ENCODE results near the gene PUM1.

Gene PUM1

DNA sequence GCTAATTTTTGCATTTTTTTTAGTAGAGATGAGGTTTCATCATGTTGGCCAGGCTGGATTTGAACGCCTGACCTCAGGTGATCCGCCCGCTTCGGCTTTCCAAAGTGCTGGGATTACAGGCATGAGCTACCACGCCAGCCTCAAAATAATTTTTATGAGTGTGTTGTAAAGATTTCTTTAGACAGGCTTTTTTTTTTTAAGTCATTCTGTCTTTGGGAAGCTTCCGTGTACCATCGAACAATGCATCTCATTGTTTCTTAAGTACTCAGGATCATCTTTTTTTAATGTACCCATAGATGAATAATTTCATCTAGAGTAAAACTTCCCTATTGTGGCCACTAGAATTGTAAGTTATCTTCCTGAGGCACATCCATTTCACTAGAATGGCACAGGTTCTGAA is 137.3 kb downstream of the PUM1 start:
- no peak for DNase-seq

DNA sequence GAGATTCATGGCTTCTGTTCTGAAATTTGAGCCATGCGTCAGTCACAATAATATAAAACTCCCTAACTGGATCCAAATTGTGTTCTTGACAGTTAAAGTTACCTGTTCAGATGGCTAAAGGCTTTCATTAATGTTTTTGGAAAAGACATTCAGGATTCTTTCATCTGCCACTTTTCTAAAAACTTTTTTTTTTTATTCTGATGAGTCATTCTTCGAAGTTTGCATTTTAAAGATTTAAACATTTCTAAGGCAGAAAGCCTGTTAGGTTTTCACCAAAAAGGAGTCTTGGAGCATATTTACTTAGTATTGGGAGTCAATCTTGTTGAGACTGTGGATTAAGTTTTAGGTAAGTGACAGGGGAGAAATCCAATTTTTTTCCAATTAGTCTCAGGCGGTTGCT is 138.1 kb downstream of the PUM1 start:
- no peak for DNase-seq

DNA sequence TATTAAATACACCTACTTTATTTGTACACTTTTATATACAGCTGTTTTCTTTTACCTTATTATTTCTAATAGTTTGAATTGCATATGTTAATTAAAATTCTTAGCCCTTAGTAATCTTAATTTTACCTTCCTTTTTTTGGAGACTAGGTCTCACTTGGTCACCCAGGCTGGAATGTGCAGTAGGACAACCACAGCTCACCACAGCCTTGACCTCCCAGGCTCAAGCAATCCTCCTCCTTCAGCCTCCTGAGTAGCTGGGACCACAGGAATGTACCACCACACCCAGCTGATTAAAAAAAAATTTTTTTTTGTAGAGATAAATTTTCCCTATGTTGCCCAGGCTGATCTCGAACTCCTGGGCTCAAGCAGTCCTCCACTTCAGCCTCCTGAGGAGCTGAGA is 141.9 kb downstream of the PUM1 start:
- no peak for DNase-seq

DNA sequence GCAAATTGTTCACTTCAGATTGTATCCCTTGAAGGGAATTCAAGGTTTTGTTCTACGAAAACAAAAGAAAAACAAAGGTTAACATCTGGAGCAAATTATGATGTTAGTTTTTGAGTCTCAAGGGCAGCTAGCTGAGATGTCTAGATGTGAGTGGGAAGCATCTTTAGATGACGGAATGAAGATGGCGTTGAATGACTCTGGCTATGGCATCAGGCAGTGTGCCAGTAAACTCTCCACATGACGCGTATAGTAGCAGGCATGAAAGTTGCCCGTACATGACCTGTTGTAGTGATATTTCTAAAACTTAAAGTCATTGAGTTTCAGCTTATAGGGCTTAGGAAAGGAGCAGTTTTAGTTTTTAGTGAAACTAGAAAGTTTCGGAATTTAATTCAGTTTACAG is 144.7 kb downstream of the PUM1 start:
- no peak for DNase-seq

DNA sequence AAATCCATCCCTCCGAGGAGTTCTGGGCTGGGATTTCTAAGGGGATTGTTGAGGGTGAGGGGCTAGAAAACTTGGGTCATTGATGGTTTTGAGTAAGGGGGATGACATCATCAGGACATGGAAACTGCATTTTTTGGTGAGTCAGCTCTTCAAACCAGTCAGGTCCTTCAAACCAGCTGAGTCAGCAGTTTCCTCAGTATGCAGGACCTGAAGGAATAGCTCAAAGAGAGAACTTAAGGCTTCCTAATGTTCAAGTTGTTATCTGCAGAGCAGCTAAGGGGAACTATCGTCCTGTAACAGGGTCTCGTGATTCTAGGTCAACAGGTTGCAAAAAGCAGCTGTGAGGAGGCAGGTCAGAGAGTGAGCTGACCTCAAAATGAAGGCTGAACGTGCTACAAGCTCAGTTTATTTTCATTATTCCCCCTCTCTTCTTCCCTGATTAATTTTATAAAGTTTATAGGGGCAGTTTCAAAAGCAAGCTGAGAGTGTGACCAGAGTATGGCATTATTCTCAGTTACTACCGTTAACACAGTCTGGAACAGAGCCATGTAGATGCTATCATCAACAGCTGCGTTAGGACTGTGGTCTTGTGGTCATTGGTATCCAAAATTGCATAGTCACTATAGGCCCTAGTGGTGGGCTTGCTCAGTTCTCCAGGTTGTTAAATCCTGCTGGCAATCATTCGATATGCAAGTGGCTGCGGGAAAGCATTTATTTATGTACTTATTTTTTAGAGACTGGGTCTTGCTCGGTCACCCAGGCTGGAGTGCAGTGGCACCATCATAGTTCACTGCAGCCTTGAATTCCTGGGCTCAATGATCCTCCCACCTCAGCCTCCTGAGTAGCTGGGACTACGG is 146.3 kb downstream of the PUM1 start:
- no peak for DNase-seq

DNA sequence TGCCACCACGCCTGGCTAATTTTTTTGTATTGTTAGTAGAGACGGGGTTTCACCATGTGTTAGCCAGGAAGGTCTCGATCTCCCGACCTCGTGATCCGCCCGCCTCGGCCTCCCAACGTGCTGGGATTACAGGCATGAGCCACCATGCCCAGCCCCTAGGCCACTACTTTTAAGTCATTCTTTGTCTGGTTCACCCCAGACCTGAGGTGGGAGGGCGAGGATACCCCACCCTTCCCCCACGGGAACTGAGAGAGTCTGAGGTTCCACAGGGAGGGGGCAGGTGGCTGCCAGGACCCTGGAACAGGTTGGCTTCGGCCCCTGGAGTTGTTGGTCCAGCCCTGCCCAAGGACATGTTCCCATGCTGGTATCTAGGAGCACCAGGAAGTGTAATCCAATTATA is 149.2 kb downstream of the PUM1 start:
- DNase-seq = no peak

DNA sequence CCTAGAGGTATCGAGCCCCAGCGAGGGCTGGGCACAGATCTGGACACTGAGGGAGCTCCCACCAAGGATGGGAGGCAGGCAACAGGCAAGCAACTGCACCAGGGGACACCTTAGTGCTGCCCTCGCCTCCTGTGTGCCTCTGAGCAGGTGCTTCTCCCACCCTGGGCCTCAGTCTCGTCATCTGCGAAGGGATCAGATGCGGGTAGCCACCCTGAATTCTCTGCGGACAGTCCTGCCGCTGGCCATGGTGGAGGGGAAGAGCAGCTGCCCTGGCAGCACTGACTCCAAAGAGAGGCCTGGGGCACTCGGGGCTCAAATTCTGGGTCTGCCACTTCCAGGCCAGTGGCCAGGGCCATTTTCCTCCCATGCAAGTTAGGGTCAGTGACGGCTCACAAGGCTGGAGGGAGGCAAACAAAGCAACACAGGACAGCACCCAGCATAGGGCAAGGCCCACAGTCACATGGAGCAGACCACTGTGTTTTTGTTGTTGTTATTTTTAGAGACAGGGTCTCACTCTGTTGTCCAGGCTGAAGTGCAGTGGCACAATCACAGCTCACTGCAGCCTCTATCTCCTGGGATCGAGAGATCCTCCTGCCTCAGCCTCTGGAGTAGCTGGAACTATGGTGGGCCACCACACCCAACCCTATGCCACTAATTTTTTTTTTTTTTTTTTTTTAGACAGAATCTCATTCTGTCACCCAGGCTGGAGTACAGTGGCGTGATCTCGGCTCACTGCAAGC is 149.9 kb downstream of the PUM1 start:
- DNase-seq = no peak

DNA sequence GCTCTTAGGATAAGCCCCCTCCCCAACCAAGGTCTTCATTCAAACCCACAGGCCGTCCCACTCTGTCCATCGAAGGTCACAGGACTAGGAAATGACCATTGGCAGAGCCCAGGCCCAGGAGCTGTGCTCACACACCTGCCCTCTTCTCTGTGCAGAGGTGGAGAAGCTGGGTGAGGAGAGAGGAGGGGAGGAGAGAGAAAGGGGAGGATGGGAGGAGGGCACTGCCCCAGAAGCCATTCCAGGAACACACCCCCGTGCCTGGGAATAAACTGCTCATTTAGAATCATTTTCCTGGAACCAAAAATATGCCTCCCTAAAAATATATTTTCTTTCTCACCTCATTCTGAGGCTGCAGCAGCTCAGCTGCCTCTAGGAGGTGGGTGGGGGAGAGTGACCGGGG is 150.6 kb downstream of the PUM1 start:
- no peak for DNase-seq

DNA sequence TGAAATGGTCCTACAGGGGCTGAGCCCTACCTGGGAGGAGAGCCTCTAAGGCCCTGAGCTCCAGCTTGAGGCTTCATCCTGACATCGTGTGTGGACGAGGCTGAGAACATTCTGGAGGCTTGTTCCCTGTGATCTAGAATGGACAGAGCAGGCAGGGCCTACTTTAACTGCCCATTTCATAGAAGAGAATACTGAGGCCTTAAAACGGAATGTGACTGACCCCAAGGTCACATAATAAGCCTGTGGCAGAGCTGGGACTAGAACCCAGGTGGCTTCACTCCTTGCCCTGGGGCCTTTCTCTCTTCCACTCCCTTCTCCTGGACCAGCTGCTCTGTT is 151.0 kb downstream of the PUM1 start:
- no peak for DNase-seq

DNA sequence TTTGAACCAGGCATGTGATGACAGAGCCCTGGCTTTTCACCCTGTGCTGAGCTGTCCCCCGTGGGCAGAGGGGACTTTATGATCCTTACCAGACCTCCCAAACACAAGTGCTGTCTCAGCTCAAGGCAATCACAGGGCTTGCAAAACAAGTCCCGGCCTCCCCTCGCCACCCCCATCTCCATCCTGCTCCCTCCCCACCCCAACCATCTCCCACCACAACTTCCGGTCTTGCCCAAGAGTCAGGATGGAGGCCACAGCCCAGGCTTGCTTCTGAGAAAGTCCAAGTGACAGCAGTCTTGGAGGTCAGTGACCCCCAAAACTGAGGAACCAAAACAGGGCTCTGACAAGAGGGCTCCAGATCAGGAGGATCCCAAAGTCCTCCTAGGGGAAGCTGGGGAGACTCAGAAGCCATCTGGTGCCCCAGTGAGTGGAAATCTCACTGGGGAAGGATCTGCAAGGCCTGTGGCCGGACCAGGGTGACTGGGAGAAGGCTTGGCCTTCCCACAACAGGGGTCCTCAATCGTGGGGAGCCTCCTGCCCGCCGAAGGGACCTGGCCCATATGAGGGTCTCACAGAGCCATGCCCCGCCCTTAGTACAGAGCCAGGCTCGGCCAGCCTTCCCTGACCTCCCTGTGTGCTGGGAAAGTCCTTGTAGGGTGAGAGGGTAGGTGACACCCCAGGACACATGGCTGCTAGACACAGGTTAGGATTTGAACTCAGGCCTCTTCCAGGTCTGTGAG is 152.4 kb downstream of the PUM1 start:
- DNase-seq = no peak

DNA sequence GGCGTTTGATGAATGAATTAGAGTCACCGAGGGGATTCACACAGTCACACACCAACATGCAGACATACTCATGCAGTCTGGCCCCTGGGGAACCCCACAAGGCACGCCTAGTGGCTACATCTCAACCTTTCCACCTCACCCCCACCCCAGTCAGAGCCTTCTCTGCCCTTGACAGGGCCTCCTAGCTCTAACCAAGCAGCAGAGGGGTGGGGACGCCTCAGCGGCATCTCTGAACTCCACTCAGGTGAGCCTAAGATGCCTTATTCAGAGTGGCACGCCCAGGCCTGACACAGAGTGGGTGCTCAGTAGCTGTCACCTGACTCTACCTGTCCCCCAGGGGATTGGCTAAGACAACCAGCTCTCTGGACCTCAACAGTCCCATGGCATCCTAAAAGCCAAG is 153.3 kb downstream of the PUM1 start:
- no peak for DNase-seq

DNA sequence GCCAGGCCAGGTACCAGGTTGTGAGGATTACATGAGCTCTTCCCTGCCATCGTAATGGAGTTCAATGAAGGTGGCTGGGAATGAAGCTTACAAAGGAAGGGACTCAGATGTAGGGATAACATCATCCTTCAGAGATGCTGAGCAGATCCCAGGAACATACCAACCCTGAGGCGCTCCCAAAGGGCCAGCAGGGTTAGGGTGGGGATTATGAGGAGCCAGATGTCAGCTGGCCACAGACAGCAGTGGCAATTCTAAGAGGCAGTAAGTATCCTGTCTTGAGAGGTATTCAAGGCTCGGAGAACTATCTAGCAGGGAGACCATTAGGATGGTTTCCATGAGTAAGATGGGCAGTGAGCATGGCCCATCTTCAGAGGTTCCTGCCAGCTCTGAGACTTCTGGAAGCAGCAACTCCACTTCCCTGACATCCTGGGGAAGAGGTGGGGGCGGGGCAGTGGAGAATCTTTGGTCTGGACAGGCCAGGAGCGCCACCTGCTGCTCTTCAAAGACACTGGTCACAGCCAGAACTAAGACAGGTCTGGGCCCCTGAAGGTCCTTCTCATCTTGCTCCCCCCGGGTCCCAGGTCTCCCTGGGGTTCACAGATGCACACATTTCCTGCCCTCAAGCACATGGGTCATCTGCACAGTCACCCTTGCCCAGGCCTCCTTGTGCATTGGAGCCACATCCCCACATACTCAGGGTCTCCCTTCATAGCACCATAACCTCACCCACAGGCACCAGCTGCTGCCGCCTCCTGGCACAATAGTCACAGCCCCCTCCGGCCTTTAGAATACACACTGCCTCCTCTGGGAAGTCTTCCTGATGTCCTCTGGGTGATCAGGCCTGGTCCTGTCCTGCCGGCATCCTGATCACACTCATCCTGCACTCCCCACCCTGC is 154.2 kb downstream of the PUM1 start:
- DNase-seq = peak; percentile 58

DNA sequence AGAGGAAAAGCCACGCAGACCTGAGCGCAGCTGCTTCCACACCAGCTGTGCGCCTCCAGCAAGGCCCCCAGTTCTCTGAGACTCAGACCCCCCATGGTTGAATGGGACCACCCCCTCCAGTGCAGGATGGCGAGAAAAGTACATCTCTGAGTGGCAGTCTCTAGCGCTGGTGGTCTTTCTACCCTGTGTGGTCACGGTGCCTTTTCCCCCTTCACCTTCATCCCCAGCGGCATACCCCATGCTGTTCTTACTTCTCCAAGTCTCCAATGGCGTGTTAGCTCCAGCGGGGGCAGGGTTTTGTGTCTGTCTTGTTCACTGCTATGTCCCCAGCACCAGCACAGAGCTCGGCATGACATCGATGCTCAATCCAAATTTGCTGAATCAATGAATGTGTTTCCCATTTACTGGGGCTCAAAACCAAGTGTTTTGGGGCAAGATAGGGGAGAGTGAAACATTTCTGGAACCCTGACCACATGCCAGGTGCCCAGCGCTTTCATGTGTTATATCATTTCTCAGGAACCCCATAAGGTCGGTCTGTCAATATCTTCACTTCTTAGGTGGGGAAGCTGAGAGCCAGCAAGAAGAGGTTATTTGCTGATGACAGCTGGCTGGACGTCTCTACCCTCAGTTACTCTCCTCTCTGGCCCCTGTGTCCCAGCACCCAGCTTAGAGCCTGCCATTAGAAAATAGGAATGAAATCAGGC is 156.0 kb downstream of the PUM1 start:
- no peak for DNase-seq

DNA sequence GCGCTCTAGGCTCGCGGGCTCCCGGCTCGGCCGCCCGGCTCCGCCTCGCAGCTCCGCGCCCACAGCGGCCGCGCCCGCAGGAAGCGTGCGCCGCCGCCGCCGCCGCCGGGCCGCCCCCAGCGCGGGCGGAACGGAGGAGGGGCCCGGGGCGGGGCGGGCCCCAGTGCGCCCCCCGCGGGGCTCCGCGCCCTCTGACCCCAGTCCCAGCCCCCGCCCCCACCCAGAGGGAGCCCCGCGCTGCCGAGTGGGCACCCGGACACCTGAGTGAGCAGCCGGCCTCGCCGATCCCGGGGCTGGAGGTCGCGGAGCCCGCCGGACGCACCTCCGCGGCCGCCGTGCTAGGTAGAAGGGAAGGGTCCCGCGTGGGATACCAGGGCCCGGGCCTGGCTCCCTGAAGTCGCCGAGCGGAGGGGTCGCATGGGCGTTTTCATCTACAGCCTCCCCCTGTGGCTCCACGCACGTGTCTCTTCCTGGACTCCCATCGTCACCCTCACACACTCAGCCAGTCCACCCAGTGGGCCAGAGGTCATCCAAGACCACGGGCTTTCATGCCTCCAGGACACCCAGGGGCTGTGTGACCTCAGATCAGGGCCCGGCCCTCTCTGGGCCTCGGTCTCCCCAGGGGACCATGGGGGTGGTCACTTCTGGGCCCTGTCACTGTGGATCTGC is 156.7 kb downstream of the PUM1 start, which contains the start of gene SDC3:
Gene SDC3 (minus strand): TSS at position 63 of the 669 bp plus-strand sequence. CDS start 172 bp downstream, outside the sequence.
- DNase-seq = no peak

DNA sequence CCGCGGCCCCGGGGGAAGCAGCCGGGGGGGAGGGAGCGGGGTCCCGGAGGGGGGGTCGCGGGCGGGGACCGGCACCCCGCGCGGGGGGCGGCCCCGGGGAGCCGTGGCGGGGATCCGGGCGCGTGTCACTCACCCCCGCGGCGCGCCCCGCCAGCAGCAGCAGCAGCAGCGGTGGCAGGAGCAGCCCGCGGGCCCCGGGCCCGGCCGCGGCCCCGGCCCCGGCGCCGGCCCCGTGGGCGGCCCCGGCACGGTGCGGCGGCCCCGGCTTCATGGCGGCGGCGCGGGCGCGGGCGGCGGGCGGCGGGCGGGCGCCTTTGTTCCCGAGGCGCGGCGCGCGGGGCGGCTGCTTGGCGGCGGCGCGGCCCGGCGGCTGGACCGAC is 157.2 kb downstream of the PUM1 start:
- DNase-seq = no peak

DNA sequence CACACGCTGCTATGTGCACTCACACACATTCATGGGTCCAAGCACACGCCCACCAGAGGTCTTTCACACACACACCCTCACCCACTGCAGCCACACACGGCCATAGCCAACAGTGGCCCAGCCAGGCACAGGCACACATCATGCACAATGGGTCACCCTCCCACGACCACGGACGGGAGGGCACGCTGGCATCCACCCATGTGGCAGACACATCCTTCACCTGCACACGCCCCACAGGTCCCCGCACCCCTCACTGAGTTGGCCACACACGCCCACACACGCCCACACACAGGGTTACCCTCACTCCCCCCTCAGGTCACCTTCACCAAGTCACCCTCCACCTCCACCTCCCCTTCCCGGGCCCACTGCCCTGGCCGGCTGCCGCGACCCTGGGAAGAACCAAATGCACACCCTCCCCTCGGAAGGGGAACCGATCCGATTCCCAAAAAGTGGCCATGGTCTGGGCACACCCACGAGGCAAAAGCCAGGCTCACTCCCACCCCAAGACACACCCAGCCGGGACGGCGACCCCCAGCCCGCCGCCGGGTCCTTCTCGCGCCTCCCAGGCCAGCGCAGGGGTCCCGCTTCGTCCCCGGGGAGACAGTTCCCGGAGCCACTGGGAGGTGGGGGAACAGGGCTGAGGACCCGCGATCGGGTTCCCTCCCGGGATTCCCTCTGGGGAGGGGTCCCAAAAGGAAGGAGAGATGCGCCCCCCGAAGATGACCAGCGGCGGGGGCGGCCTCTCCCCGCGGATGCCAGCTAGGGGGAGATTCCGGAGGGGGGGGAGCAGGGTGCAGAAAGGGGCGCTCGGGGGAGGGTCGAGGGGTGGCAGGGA is 157.8 kb downstream of the PUM1 start:
- DNase-seq = no peak

DNA sequence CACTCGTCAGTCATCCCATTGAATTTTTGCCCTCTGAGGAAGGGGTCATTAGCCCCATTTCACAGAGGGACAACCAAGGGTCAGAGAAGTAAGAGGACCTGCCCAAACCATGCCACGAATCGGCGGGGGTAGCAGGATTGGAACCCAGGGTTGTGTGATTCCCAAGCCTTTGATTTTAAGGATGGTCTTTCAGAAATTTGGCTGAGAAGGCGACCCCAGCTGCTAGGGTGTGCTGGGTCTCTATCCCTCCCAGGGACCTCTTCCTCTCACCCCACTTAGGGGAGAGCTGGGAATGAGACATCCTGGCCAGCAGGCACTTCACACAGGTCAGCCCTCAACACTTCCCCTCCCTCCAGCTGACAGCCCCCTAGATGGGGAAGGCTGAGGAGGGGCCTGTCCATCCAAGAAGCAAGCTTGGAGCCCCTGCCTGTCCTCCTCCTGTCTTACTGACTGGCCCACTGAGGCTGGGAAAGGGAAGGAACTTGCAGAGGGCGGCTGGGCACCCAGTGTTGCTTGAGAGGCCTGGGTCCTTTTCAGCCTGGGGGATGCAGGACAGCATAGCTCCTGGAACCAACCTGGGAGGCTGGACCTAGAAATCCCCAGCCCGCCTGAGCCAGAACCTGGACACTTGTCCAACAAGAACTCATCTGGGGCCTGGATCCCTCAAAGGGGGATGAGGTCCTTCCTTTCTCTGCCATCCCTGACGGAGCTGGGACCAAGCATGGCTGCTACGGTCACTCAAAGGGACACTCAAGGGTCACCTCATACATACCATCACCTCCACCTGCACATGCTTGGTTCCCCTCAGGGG is 158.7 kb downstream of the PUM1 start:
- DNase-seq = no peak

DNA sequence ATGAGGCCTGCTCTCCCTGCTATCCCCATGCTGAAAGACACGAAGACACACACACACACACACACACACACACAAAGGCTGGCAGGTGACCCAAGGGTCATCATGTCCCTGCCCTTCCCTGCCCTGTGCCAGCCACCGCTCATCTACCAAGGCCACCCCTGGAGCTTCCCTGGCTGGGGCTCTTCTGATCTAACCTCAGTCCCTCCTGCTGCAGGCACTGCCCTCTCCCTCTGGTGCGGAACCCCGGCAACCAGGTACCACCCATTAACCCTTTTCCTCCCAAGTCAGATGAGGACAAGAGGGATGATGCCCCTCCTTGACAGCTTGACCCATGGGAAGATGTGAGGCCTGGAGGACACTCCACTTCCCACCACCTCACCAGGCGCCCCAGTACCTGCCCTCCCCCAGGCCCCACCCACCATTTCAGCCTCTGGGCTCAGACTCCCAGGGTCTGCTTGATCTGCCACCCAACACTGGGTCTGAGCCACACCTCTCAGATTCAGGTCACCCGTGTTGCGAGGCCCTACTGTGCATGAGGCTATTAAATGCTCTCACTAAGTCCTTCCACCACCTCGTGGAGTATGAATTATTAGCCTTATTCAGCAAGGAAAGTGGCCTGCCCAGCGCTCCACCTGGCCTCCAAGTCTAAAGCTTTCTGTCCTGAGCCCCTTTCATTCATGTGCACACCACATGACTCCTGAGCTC is 159.4 kb downstream of the PUM1 start:
- DNase-seq = no peak

DNA sequence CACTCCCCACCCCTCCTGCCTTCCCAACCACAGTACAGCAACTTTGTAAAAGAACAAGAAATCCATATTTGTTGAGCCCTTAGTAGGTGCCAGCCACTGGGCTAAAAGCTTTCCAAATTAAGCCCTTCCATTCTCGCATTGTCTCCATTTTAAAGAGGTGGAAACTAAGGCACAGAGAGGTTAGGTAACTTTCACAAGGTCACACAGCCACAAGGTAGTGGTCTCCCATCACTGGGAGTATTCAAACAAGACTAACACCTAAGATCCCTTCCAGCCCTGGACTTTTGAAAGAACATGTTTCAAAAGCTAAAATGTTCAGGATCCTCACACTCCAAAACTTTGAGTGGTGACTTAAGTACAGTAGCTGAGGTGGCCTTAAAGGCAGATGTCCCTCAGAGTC is 160.1 kb downstream of the PUM1 start:
- no peak for DNase-seq
